Measurements from ENCODE around the gene ST8SIA1.

ST8SIA1 gene

DNA sequence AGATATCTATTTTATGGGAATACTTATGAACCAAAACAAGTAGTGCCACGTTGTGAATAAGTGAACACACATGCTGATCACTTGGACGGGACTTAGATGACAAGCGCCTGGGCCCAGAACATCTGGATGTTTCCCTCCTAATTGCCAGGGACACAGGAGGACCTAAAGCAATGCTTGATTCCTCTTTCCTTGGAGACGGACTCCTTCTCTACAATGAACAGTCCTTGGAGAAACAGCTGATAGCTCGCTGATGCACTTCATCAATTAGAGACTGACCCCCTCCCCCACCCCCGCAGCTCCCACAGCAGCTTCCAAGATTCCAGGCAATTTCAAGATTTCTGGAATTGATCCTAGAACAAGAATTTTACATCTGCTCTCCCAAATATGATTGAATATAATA is 86.4 kb downstream of the ST8SIA1 start:
- TF ChIP-seq, protein P1, sequence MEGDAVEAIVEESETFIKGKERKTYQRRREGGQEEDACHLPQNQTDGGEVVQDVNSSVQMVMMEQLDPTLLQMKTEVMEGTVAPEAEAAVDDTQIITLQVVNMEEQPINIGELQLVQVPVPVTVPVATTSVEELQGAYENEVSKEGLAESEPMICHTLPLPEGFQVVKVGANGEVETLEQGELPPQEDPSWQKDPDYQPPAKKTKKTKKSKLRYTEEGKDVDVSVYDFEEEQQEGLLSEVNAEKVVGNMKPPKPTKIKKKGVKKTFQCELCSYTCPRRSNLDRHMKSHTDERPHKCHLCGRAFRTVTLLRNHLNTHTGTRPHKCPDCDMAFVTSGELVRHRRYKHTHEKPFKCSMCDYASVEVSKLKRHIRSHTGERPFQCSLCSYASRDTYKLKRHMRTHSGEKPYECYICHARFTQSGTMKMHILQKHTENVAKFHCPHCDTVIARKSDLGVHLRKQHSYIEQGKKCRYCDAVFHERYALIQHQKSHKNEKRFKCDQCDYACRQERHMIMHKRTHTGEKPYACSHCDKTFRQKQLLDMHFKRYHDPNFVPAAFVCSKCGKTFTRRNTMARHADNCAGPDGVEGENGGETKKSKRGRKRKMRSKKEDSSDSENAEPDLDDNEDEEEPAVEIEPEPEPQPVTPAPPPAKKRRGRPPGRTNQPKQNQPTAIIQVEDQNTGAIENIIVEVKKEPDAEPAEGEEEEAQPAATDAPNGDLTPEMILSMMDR (IDR thresholded peaks at IDR 0.05; ENCODE audit: borderline replicate concordance, insufficient read depth, low read depth, low read length) = no peak
- no peak overlapping the region for H3K4me3 ChIP-seq (ENCODE audit: low read depth, low read length)

DNA sequence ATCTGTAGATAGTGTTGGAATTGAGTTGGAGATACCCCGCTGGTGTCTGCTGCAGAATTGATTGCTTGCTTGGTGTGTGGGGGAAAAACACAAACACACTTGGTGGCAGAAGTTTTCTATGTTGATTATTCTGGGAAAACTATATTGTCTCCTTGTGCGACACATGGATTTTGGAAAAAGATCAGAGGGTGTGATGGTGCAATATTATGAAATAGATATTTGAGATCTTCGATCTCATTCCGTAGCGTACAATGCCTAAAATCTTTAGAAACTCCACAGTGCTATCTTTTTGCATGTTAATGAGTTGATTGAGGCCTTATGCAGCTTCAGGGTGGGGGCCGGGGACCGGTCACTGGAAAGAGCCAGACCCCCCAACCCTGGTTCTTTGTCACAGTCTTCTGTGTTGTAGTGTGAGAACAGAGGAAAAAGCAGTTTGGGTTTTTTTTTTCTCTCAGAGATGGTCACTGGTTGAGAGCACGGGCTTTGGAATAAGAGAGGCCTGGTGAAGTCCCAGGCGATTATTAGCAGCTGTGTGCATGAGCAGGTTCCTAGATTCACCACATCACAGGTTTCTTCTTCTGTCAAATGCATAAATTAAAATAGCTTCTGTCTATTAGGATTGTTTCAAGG is 88.2 kb downstream of the ST8SIA1 start:
- TF ChIP-seq, protein P1 (IDR thresholded peaks at IDR 0.05; ENCODE audit: borderline replicate concordance, insufficient read depth, low read depth, low read length) = no peak
- H3K4me3 ChIP-seq (ENCODE audit: low read depth, low read length) = no peak overlapping the region

DNA sequence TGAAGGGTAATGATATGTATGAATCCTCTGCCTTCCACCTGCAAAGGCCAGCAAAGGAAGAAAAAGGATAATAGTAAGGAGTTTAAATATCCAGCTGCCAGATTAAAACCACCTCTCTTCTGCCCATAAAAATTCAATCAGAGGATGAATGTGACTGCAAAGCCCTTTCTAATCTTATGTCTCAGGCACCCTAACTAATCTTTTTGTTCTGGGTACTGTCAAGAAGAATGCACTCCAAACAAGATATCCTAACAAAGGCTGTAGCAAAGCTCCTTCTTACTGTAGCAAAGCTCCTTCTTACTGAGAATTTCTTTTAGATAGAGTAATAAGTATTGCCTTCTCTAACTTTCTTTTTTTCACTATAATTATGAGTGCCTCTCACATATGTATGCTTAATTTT is 91.8 kb downstream of the ST8SIA1 start:
- no peak overlapping the region for H3K4me3 ChIP-seq (ENCODE audit: low read depth, low read length)
- TF ChIP-seq, protein P1 (IDR thresholded peaks at IDR 0.05; ENCODE audit: borderline replicate concordance, insufficient read depth, low read depth, low read length) = no peak

DNA sequence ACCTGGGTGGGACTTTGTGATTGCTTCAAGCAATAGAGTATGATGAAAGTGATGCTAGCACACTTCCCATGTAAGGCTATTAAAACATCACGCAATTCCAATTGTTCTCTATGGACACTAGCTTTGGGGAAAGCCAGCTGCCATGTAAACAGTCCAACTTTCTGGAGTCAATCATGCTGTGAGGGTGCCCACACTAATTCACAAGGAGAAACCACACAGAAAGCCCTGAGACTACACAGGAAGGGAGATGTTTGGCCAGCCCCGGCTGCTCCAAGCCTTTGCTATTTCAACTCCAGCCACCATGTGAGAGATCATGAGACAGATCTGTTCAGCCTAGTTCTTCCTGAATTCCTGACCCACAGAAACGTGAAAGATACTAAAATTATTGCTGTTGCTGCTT is 96.3 kb downstream of the ST8SIA1 start:
- H3K4me3 ChIP-seq (ENCODE audit: low read depth, low read length) = no peak overlapping the region
- TF ChIP-seq, protein P1 (IDR thresholded peaks at IDR 0.05; ENCODE audit: borderline replicate concordance, insufficient read depth, low read depth, low read length) = no peak

DNA sequence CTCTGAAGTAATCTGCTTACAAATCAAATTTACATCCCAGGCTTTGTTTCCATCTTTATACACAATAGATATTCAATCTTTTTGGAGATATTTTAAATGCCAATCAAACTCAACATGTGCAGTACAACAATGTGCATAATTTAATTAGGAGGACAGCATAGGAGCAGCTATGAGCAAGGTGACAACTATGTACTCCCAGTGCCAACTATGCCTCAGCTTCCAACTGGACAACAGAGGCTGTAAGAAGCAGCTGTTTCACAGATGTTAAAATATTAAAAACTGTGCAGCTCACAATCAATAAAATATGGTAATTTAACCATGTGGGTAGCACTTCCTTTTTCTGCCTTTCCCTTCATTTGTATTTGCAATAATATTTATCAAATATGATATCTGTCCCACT is 99.9 kb downstream of the ST8SIA1 start:
- H3K4me3 ChIP-seq (ENCODE audit: low read depth, low read length) = no peak overlapping the region
- TF ChIP-seq, protein P1 (IDR thresholded peaks at IDR 0.05; ENCODE audit: borderline replicate concordance, insufficient read depth, low read depth, low read length) = no peak

DNA sequence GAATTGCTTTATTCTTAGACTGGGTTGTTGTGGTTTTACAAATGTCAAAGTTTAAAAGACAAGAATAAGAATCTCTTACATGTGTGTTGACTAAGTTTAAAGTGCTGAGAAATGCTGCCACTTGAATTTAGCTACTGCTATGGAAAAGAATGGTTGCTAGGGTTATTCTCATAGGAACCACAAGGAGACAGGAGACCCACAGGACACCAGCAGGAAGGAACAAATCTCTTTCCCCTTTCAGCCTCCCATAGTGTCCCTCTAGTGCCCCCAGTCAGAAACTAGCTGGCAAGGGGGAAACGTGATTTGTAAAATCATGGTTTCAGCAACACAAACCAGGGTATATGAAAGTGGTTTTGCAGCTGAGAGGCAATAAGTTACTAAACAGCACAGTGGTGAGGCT is 102.7 kb downstream of the ST8SIA1 start:
- H3K4me3 ChIP-seq (ENCODE audit: low read depth, low read length) = no peak overlapping the region
- TF ChIP-seq, protein P1 (IDR thresholded peaks at IDR 0.05; ENCODE audit: borderline replicate concordance, insufficient read depth, low read depth, low read length) = no peak

DNA sequence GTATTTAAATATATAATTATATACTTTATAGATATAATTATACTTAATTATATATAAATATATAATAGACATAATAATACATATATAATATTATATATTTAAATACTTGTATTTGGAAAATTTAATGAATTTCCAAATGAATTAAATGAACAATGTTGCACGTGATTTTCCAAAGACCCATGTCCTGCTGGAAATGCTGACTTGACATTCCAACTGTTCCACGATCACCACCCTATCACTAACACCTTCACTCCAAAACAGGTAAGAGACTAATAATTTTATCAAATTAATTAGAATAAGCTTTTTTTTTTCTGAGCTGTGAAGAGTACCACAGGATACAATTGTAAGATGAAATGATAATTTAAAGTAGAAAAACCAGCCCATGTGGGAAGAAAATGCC is 103.4 kb downstream of the ST8SIA1 start:
- TF ChIP-seq, protein P1 (IDR thresholded peaks at IDR 0.05; ENCODE audit: borderline replicate concordance, insufficient read depth, low read depth, low read length) = no peak
- no peak overlapping the region for H3K4me3 ChIP-seq (ENCODE audit: low read depth, low read length)

Measured in GM12875 (cell line).